WTC11 (cell line): ENCODE data around the gene SDHAF1. TPM values are rescaled to one million over a fixed set of nuclear protein-coding genes. Genes with fewer than 3 reads are reported as not detected.

Experiments
- ATAC-seq: fragments of 200-7000 bp; cut with Tn5 transposase; 2 replicates; pipeline ENCODE4 v1.10.0; 2021; ENCODE audit warnings: mild to moderate bottlenecking, moderate library complexity
- CTCF ChIA-PET: fragments of 300-600 bp; sonication (Branson Sonifier 250); formaldehyde crosslinking; loops from one replicate; lab custom pipeline; 2021; ENCODE audit warnings: antibody characterized with exemption; lab: Charles Lee
- POLR2A ChIA-PET: fragments of 350-600 bp; sonication (Branson Sonifier 250); formaldehyde crosslinking; loops from one replicate; lab custom pipeline; 2021; ENCODE audit warnings: antibody characterized with exemption; lab: Charles Lee
- DNase-seq: peaks from one replicate; pipeline ENCODE4 v3.0.0; 2021; ENCODE audit warnings: low spot score
- H3K27ac Mint-ChIP-seq: 2 replicates; pipeline ENCODE4 v1.8.0; 2021; ENCODE audit warnings: mixed read lengths
- H3K27me3 Mint-ChIP-seq: 2 replicates; pipeline ENCODE4 v1.8.0; 2021; ENCODE audit warnings: low read depth, mild to moderate bottlenecking, moderate library complexity, mixed read lengths
- H3K36me3 Mint-ChIP-seq: 2 replicates; pipeline ENCODE4 v1.8.0; 2021; ENCODE audit warnings: mixed read lengths
- H3K4me1 Mint-ChIP-seq: 2 replicates; pipeline ENCODE4 v1.8.0; 2022; ENCODE audit warnings: mixed read lengths
- H3K4me3 Mint-ChIP-seq: 2 replicates; pipeline ENCODE4 v1.8.0; 2021; ENCODE audit warnings: mild to moderate bottlenecking, moderate library complexity, mixed read lengths
- H3K9me3 Mint-ChIP-seq: 2 replicates; pipeline ENCODE4 v1.8.0; 2021; ENCODE audit warnings: mixed read lengths
- ATF1 ChIP-seq: sonication (generic); formaldehyde crosslinking; IDR thresholded peaks from 2 replicates; pipeline ENCODE4 v1.8.1; 2023; ENCODE audit warnings: mild to moderate bottlenecking, moderate library complexity, missing genetic modification reagents
- GABPB1 ChIP-seq: sonication (generic); formaldehyde crosslinking; IDR thresholded peaks from 2 replicates; pipeline ENCODE4 v1.8.1; 2023; ENCODE audit warnings: mild to moderate bottlenecking, missing genetic modification reagents
- IRF2 ChIP-seq: sonication (generic); formaldehyde crosslinking; IDR thresholded peaks from 2 replicates; pipeline ENCODE4 v1.8.0; 2022; ENCODE audit warnings: low read depth, missing genetic modification reagents, borderline replicate concordance
- NR3C1 ChIP-seq: sonication (generic); formaldehyde crosslinking; conservative IDR thresholded peaks from 2 replicates; pipeline ENCODE4 v1.8.1; 2023; ENCODE audit warnings: low read depth, mild to moderate bottlenecking, missing genetic modification reagents
- SMAD3 ChIP-seq: sonication (generic); formaldehyde crosslinking; IDR thresholded peaks from 2 replicates; pipeline ENCODE4 v1.8.0; 2022; ENCODE audit warnings: missing genetic modification reagents, mild to moderate bottlenecking, borderline replicate concordance
- SMAD4 ChIP-seq: sonication (generic); formaldehyde crosslinking; IDR thresholded peaks from 2 replicates; pipeline ENCODE4 v1.8.0; 2022; ENCODE audit warnings: mild to moderate bottlenecking, missing genetic modification reagents
- SP1 ChIP-seq: sonication (generic); formaldehyde crosslinking; conservative IDR thresholded peaks from 2 replicates; pipeline ENCODE4 v1.8.1; 2022; ENCODE audit warnings: missing genetic modification reagents
- TCF7 ChIP-seq: sonication (generic); formaldehyde crosslinking; IDR thresholded peaks from 2 replicates; pipeline ENCODE4 v1.8.0; 2022; ENCODE audit warnings: mild to moderate bottlenecking, low read depth, missing genetic modification reagents, moderate library complexity
- ZBTB21 ChIP-seq: sonication (generic); formaldehyde crosslinking; IDR thresholded peaks from 2 replicates; pipeline ENCODE4 v1.8.1; 2023; ENCODE audit warnings: mild to moderate bottlenecking, missing genetic modification reagents, borderline replicate concordance
- ZNF121 ChIP-seq: sonication (generic); formaldehyde crosslinking; IDR thresholded peaks from 2 replicates; pipeline ENCODE4 v1.8.0; 2023; ENCODE audit warnings: missing genetic modification reagents
- ZNF232 ChIP-seq: sonication (generic); formaldehyde crosslinking; IDR thresholded peaks from 2 replicates; pipeline ENCODE4 v1.8.0; 2022; ENCODE audit warnings: mild to moderate bottlenecking, missing genetic modification reagents
- ZNF263 ChIP-seq: sonication (generic); formaldehyde crosslinking; IDR thresholded peaks from 2 replicates; pipeline ENCODE4 v1.8.1; 2022; ENCODE audit warnings: low read depth, mild to moderate bottlenecking, moderate library complexity, missing genetic modification reagents
- ZNF416 ChIP-seq: fragments of 250-450 bp; sonication (Bioruptor Pico); IDR thresholded peaks from 2 replicates; pipeline ENCODE4 v1.9.0; 2021; ENCODE audit warnings: mild to moderate bottlenecking, inconsistent platforms
- total RNA-seq: library from RNA; stranded (reverse); gene quantifications from 3 replicates; pipeline ENCODE4 v1.2.3, GENCODE V29; 2021
- TF ChIP-seq, protein P1 (sequence below): sonication (generic); formaldehyde crosslinking; IDR thresholded peaks from 2 replicates; pipeline ENCODE4 v1.8.1; 2022; ENCODE audit warnings: mild to moderate bottlenecking, missing genetic modification reagents, moderate library complexity, borderline replicate concordance
- TF ChIP-seq, protein P2 (sequence below): sonication (generic); formaldehyde crosslinking; IDR thresholded peaks from 2 replicates; pipeline ENCODE4 v1.8.0; 2022; ENCODE audit warnings: mild to moderate bottlenecking, missing genetic modification reagents
- TF ChIP-seq, protein P3 (sequence below): sonication (generic); formaldehyde crosslinking; IDR thresholded peaks from 2 replicates; pipeline ENCODE4 v1.8.0; 2023; ENCODE audit warnings: mild to moderate bottlenecking, missing genetic modification reagents
- TF ChIP-seq, protein P4 (sequence below): fragments of 250-450 bp; sonication (Bioruptor Pico); IDR thresholded peaks from 2 replicates; pipeline ENCODE4 v1.8.0; 2021; ENCODE audit warnings: mild to moderate bottlenecking
- TF ChIP-seq, protein P5 (sequence below): sonication (generic); formaldehyde crosslinking; IDR thresholded peaks from 2 replicates; pipeline ENCODE4 v1.8.1; 2023; ENCODE audit warnings: mild to moderate bottlenecking, missing genetic modification reagents, moderate library complexity

The SDHAF1 gene
- total RNA-seq, 1 experiment from 2014 or later, result 20.8 TPM

DNA sequence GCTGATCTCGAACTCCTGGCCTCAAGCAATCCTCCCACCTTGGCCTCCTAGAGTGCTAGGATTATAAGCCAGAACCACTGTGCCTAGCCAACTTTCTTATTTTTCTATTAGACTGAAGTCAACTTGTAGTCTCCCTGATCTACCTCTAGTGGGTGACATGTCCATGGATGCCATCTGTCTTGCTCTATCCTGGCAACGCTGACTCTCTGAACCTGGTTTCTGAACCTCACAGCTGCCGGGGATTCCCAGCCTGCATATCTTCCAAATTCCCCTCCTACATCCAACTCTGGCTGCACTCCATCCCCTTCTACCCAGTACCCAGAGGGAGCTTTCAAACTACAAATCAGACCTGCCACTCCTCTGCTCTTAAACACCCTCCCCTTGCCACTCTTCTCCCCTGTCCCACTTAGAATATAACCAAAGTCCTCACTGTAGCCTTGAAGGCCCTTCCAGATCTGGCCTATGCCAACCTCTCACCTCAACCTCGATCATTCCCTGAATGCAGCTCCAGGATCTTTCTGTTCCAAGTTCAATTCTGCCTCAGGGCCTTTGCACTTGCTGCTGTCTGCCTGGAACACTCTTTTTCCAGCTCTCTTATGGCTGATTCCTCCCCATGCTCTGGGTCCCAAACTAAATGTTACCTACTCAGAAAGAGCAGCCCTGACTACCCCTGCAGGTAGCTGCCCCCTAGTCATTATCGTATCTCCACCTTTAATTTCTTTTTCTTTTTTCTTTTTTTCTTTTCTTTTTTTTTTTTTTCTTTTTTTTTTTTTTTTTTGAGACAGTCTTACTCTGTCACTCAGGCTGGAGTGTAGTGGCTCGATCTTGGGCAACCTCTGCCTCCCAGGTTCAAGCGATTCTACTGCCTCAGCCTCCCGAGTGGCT lies 35.5 kb downstream of the SDHAF1 start:
- Mint-ChIP-seq H3K4me3 (no peak overlapping the region), H3K27ac (no peak overlapping the region), H3K27me3 (peaks cover 28% of the 10 kb centered on the region), H3K36me3 (no peaks in the 10 kb centered on the region), H3K4me1 (peaks cover 6% of the 10 kb centered on the region), H3K9me3 (no peaks in the 10 kb centered on the region)
- POLR2A ChIA-PET, result no interaction called here
- CTCF ChIA-PET, result interaction anchor here (1.3 kb wide), 1 partner anchor 16 kb away, joined by 3 read pairs; the partner anchor contains the start of gene ALKBH6
- TF ChIP-seq, protein P1, sequence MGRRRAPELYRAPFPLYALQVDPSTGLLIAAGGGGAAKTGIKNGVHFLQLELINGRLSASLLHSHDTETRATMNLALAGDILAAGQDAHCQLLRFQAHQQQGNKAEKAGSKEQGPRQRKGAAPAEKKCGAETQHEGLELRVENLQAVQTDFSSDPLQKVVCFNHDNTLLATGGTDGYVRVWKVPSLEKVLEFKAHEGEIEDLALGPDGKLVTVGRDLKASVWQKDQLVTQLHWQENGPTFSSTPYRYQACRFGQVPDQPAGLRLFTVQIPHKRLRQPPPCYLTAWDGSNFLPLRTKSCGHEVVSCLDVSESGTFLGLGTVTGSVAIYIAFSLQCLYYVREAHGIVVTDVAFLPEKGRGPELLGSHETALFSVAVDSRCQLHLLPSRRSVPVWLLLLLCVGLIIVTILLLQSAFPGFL (CRISPR knock-in tag), result no peak
- no peak for TF ChIP-seq ZBTB21 (CRISPR knock-in tag)
- DNase-seq (no peak), ATAC-seq (no peak)

DNA sequence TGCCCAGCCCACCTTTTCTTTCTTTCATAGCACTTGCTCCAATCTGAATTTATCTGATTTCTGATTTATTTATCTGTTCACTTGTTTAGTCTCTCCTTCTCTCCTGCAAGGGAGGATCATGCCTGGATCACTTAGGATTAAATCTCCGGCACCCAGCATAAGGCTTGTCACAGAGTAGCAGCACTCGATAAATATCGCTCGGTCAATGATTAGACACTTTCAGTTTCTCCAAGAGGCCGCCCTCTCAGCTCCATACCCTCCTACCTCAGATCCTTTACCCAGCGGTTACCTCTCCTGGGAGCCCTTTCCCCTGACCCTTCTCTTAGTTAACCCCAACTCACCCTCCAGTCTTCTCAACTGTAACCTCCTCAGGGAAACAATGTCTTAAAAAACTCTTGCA lies 36.3 kb downstream of the SDHAF1 start:
- TF ChIP-seq ATF1 (CRISPR knock-in tag) (no peak), ZNF121 (CRISPR knock-in tag) (no peak), IRF2 (CRISPR knock-in tag) (no peak), ZNF263 (CRISPR knock-in tag) (no peak), NR3C1 (no peak)
- TF ChIP-seq, protein P2, sequence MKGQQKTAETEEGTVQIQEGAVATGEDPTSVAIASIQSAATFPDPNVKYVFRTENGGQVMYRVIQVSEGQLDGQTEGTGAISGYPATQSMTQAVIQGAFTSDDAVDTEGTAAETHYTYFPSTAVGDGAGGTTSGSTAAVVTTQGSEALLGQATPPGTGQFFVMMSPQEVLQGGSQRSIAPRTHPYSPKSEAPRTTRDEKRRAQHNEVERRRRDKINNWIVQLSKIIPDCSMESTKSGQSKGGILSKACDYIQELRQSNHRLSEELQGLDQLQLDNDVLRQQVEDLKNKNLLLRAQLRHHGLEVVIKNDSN, result no peak
- TF ChIP-seq, protein P3, sequence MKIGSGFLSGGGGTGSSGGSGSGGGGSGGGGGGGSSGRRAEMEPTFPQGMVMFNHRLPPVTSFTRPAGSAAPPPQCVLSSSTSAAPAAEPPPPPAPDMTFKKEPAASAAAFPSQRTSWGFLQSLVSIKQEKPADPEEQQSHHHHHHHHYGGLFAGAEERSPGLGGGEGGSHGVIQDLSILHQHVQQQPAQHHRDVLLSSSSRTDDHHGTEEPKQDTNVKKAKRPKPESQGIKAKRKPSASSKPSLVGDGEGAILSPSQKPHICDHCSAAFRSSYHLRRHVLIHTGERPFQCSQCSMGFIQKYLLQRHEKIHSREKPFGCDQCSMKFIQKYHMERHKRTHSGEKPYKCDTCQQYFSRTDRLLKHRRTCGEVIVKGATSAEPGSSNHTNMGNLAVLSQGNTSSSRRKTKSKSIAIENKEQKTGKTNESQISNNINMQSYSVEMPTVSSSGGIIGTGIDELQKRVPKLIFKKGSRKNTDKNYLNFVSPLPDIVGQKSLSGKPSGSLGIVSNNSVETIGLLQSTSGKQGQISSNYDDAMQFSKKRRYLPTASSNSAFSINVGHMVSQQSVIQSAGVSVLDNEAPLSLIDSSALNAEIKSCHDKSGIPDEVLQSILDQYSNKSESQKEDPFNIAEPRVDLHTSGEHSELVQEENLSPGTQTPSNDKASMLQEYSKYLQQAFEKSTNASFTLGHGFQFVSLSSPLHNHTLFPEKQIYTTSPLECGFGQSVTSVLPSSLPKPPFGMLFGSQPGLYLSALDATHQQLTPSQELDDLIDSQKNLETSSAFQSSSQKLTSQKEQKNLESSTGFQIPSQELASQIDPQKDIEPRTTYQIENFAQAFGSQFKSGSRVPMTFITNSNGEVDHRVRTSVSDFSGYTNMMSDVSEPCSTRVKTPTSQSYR (CRISPR knock-in tag), result no peak
- TF ChIP-seq, protein P4, sequence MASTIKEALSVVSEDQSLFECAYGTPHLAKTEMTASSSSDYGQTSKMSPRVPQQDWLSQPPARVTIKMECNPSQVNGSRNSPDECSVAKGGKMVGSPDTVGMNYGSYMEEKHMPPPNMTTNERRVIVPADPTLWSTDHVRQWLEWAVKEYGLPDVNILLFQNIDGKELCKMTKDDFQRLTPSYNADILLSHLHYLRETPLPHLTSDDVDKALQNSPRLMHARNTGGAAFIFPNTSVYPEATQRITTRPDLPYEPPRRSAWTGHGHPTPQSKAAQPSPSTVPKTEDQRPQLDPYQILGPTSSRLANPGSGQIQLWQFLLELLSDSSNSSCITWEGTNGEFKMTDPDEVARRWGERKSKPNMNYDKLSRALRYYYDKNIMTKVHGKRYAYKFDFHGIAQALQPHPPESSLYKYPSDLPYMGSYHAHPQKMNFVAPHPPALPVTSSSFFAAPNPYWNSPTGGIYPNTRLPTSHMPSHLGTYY (CRISPR knock-in tag), result no peak
- Mint-ChIP-seq H3K4me3 (peak overlapping the region; percentile 34; the same call in 1 of the 2 replicates), H3K36me3 (no peaks in the 10 kb centered on the region), H3K9me3 (no peaks in the 10 kb centered on the region), H3K4me1 (peaks cover 6% of the 10 kb centered on the region), H3K27ac (no peak overlapping the region), H3K27me3 (peaks cover 32% of the 10 kb centered on the region)
- ChIA-PET CTCF (interaction anchor here (1.3 kb wide), 1 partner anchor 17 kb away, joined by 3 read pairs; the partner anchor contains the start of gene ALKBH6), POLR2A (no interaction called here)
- ATAC-seq, result no peak
- DNase-seq, result no peak

DNA sequence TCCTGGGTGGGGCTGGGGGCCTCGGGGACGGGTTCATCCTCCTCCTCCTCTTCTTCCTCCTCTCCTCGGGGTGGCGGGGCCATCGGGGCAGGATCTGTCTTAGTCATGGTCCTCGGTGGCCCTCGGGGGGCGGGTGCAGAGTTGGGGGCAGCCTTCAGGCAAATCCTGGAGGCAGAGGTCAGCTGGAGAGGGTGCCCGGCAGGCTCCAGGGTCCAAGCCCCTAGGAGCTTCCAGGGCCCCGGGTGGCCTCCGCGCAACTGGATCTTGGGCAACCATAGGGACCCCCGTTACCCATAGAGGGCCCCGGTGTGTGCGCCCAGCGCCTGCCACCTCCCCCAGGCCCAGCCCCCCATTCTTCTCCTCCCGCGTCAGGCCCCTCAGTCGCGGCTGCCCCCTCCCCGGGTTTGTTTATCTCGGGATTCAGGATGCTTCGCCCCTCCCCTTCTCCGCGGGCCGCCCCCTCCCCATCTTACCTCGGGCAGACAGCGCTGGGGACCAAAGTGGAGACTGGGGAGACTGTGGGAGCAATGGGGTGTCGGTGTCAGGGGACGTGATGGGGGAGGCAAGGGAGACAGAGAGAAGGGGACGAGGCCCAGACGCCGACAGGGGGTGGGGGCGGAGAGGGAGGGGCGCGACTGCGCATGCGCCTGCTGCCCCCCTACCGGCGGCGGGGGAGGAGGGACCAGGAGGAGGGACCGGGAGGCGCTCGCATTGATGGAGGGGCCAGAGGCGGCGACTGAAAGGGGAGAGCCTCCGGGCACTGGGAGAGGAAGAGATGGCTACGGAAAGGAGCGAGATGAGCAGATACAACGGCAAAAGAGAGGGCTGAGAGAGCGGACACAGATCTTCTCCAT lies 37.5 kb downstream of the SDHAF1 start, which contains the start of gene CLIP3:
Gene CLIP3, minus strand, starts transcription at position 623 of the 854 bp plus-strand sequence. Its CDS starts 516 bp downstream, at position 107.
- no peak for TF ChIP-seq SMAD4 (CRISPR knock-in tag)
- TF ChIP-seq ZNF232 (CRISPR knock-in tag), result no peak
- no peak for TF ChIP-seq GABPB1 (CRISPR knock-in tag)
- peak; percentile 91 for TF ChIP-seq ZNF263 (CRISPR knock-in tag)
- TF ChIP-seq, protein P5, sequence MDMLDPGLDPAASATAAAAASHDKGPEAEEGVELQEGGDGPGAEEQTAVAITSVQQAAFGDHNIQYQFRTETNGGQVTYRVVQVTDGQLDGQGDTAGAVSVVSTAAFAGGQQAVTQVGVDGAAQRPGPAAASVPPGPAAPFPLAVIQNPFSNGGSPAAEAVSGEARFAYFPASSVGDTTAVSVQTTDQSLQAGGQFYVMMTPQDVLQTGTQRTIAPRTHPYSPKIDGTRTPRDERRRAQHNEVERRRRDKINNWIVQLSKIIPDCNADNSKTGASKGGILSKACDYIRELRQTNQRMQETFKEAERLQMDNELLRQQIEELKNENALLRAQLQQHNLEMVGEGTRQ (CRISPR knock-in tag), result no peak
- TF ChIP-seq SMAD3 (CRISPR knock-in tag), result 0 out of 2 replicates have a peak, but pooled peaks have one; percentile 19
- TF ChIP-seq TCF7 (CRISPR knock-in tag), result no peak
- TF ChIP-seq SP1 (CRISPR knock-in tag), result peak; percentile 38; the same call in 1 of the 2 replicates
- TF ChIP-seq, protein P4 (CRISPR knock-in tag), result no peak
- TF ChIP-seq ZNF416 (CRISPR knock-in tag), result no peak
- Mint-ChIP-seq H3K36me3 (no peaks in the 10 kb centered on the region), H3K27ac (no peak within 1 kb of the TSS), H3K9me3 (no peaks in the 10 kb centered on the region), H3K4me1 (peaks cover 6% of the 10 kb centered on the region), H3K4me3 (peak within 1 kb of the TSS; percentile 82), H3K27me3 (peaks cover 32% of the 10 kb centered on the region)
- CTCF ChIA-PET, result no interaction called here
- DNase-seq, result peak; percentile 81
- POLR2A ChIA-PET, result no interaction called here
- ATAC-seq, result peak; percentile 88
